Osteocyte (in vitro differentiated cells): ENCODE results near the gene HYAL2. TPM values are rescaled to one million over a fixed set of nuclear protein-coding genes. Genes with fewer than 3 reads are reported as not detected.

ENCODE experiments used
- DNase-seq: peaks from one replicate; pipeline ENCODE4 v3.0.0; 2021; ENCODE audit warnings: mixed read lengths; ENCODE audit not compliant: unreplicated experiment; ENCODE audit errors: extremely low spot score
- H3K27ac Mint-ChIP-seq: one replicate; pipeline ENCODE4 v1.8.0; 2021; ENCODE audit warnings: mild to moderate bottlenecking, mixed read lengths; ENCODE audit not compliant: unreplicated experiment
- H3K27me3 Mint-ChIP-seq: one replicate; pipeline ENCODE4 v1.8.0; 2021; ENCODE audit warnings: mixed read lengths; ENCODE audit not compliant: unreplicated experiment
- H3K36me3 Mint-ChIP-seq: one replicate; pipeline ENCODE4 v1.8.0; 2021; ENCODE audit warnings: mixed read lengths; ENCODE audit not compliant: unreplicated experiment
- H3K4me1 Mint-ChIP-seq: one replicate; pipeline ENCODE4 v1.8.0; 2021; ENCODE audit warnings: mixed read lengths; ENCODE audit not compliant: unreplicated experiment
- H3K4me3 Mint-ChIP-seq: one replicate; pipeline ENCODE4 v1.8.0; 2021; ENCODE audit warnings: mild to moderate bottlenecking, moderate library complexity, mixed read lengths; ENCODE audit not compliant: unreplicated experiment
- H3K9me3 Mint-ChIP-seq: one replicate; pipeline ENCODE4 v1.8.0; 2021; ENCODE audit warnings: mixed read lengths; ENCODE audit not compliant: unreplicated experiment
- total RNA-seq: library from RNA; stranded (reverse); gene quantifications from 2 replicates; pipeline ENCODE4 v1.2.1, GENCODE V29; 2021
- TF ChIP-seq, protein P1 (sequence below): fragments of 200-600 bp; sonication (generic); IDR thresholded peaks from 2 replicates; pipeline ENCODE4 v1.5.0; 2021; ENCODE audit warnings: antibody characterized with exemption, mild to moderate bottlenecking, moderate library complexity

HYAL2 gene
- total RNA-seq, 1 donor from 2014 or later, result 37.0 TPM

DNA sequence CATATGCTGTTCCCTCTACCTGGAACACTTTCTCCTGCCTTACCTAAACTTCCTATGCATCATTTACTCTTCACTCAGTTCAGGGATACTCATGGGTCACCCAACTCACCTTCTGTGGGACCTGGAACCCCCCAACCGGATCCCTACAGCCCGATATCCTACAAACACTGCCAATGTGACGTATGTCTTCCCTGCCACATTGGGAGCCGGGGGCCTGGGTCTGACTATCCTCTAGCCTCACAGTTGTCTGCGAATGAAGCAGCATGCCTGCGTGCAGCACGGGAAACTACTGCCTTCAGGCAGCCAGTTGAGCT lies 27.6 kb upstream of the HYAL2 start:
- Mint-ChIP-seq H3K9me3 (no peaks in the 10 kb centered on the region), H3K4me3 (peak overlapping the region; percentile 95), H3K27me3 (no peaks in the 10 kb centered on the region), H3K27ac (peak overlapping the region; percentile 98), H3K36me3 (peaks cover 5% of the 10 kb centered on the region), H3K4me1 (peaks cover 25% of the 10 kb centered on the region)
- TF ChIP-seq, protein P1, sequence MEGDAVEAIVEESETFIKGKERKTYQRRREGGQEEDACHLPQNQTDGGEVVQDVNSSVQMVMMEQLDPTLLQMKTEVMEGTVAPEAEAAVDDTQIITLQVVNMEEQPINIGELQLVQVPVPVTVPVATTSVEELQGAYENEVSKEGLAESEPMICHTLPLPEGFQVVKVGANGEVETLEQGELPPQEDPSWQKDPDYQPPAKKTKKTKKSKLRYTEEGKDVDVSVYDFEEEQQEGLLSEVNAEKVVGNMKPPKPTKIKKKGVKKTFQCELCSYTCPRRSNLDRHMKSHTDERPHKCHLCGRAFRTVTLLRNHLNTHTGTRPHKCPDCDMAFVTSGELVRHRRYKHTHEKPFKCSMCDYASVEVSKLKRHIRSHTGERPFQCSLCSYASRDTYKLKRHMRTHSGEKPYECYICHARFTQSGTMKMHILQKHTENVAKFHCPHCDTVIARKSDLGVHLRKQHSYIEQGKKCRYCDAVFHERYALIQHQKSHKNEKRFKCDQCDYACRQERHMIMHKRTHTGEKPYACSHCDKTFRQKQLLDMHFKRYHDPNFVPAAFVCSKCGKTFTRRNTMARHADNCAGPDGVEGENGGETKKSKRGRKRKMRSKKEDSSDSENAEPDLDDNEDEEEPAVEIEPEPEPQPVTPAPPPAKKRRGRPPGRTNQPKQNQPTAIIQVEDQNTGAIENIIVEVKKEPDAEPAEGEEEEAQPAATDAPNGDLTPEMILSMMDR, result no peak
- DNase-seq, result no peak

DNA sequence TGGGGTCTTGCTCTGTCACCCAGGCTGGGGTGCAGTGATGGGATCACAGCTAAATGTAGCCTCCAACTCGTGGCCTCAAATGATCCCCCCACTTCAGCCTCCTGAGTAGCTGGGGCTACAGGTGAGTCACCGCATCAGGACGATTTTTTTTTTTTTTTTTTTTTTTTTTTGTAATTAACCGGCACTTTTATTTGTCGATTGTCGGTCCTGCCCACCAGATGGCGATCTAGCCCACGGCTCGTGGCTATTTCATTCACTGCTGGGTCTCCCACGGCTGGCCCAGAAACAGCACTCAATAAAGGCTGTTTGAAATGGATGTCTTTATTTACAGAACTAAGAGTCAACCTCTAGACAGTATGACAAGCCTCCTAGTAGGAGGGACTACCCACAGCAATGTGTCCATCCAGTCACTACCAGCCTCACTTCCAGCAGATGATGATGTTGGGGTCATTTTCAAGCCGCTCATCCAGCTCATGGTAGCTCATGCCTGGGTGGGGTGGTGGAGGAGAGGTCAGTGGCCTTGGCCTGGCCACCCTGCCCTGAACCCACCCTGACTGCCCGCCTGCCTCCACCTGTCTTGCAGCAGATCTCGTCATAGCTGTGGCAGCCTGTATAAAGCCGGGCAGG lies 24.8 kb upstream of the HYAL2 start:
- Mint-ChIP-seq H3K4me3 (no peak overlapping the region), H3K27ac (peak overlapping the region; percentile 47), H3K9me3 (no peaks in the 10 kb centered on the region), H3K36me3 (no peaks in the 10 kb centered on the region), H3K27me3 (no peaks in the 10 kb centered on the region), H3K4me1 (peaks cover 25% of the 10 kb centered on the region)
- TF ChIP-seq, protein P1, result peak; percentile 72
- DNase-seq, result no peak

DNA sequence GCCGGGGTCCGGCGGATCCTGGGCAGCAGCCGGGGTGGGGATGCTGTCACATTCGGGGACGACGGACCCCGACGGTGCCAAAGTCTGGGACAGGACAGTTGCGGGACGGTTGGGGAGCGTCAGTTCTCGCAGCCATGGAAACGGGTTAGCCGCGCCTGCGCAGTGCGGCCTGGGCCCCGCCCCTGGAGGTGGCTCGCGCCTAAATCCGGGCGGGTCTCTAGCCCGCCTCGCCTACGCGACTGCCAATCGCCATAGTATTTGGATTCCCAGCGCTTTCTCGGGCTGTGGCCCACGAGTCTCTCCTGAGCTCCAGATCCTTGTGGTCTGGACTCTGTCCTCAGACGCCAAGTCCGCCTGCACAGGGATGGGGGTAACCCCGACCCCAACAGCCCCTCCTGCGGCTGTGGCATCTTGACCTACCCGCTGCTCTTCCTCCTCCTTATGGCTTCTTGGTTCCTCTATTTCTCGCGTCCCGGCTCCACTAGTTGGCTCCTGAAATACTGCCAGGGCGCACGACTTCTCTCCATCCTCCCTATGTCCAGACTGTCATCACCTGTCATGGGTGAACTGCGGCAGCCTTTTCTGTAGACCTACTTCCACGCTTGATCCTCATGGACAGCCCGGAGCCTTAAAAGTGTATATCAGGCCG lies 23.2 kb upstream of the HYAL2 start, which contains the start of gene ZMYND10:
Gene ZMYND10 (minus strand): TSS at position 147 of the 649 bp plus-strand sequence. CDS start 153 bp downstream, outside the sequence.
- DNase-seq, result peak; percentile 90
- peaks cover 19% of the 10 kb centered on the region for H3K4me1 Mint-ChIP-seq
- no peaks in the 10 kb centered on the region for H3K27me3 Mint-ChIP-seq
- H3K36me3 Mint-ChIP-seq, result no peaks in the 10 kb centered on the region
- TF ChIP-seq, protein P1, result no peak
- no peaks in the 10 kb centered on the region for H3K9me3 Mint-ChIP-seq
- H3K27ac Mint-ChIP-seq, result no peak within 1 kb of the TSS
- H3K4me3 Mint-ChIP-seq, result peak within 1 kb of the TSS; percentile 64

DNA sequence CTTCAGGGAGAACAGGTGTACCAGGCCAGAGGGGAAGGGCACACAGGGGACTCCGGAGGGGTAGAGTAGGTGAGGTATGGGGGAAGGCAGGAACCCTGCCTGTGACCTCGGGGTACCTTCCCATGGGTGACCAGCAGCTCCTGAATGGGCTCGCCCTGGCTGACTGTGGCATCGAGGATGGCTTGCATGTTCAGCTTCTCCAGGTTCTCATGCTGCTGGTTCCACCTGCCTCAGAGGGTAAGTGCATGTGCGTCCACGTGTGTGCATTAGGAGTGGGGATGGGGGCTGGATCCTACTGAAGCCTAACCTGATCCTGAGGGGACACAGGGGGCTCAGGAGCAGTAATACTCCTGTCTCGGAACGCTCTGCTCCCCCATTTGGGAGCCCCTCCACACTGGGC lies 22.5 kb upstream of the HYAL2 start:
- TF ChIP-seq, protein P1, result no peak
- Mint-ChIP-seq H3K4me3 (peak overlapping the region; percentile 64), H3K36me3 (no peaks in the 10 kb centered on the region), H3K27me3 (no peaks in the 10 kb centered on the region), H3K27ac (no peak overlapping the region), H3K9me3 (no peaks in the 10 kb centered on the region), H3K4me1 (peaks cover 15% of the 10 kb centered on the region)
- no peak for DNase-seq

DNA sequence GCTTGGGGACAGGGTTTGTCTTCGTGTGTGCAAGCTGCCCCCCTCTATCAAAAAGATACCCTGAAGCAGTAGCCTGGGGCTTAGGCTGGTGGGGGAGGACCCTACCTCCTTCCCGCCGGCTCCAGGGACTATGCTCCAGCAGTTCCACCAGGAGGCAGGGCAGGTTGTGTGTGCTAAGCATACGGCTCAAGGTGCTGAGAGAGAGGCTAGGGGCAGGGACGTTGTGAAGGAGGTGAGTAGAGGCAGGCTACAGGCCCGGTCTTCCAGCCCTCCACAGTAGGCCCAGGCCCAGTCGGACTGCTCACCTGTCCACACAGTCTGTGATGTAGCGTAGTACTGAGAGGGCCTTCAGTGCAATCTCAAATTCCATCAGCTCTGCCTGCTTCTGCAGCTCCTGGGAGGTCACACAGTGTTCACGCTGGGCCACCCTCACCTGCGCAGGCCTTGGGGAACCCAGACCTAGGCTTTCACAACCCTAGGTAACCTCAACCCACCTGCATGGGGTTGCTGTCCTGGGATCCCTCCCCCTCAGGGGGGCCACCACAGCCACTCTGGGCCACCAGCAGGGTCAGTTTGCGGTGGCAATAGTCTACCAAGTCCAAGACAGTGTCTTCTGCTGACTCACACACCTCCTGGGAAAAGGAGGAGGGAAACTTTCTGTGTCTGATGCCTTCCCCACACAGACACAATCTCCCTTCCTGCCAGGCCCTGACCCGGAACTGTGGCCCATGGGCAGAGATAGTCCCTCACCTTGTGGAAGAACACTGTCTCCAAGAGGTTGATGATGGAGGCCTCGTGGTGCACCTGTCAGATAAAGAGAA lies 20.5 kb upstream of the HYAL2 start:
- Mint-ChIP-seq H3K36me3 (no peaks in the 10 kb centered on the region), H3K27me3 (no peaks in the 10 kb centered on the region)

More for the DNA sequence above, 20.5 kb upstream of the HYAL2 start:
- Mint-ChIP-seq H3K4me1 (peaks cover 30% of the 10 kb centered on the region), H3K9me3 (no peaks in the 10 kb centered on the region), H3K4me3 (no peak overlapping the region), H3K27ac (no peak overlapping the region)
- TF ChIP-seq, protein P1, result no peak
- no peak for DNase-seq
